SK-N-SH (cell line): ENCODE results near the gene PTPRG.

Experiments
- EP300 ChIP-seq, 2 experiments: IDR thresholded peaks; 2 replicates each; pipeline versions ENCODE4 v1.4.0 to v1.6.1; 2012; ENCODE audit warnings: borderline replicate concordance in 1 of 2, low read depth in 1 of 2, low read length in 1 of 2
- FOXJ3 ChIP-seq: sonication (generic); formaldehyde crosslinking; IDR thresholded peaks from 2 replicates; pipeline ENCODE4 v1.5.1; 2020; ENCODE audit warnings: mild to moderate bottlenecking, missing genetic modification reagents
- FOXM1 ChIP-seq: IDR thresholded peaks from 2 replicates; pipeline ENCODE4 v1.4.0; 2012; ENCODE audit warnings: low read depth, mild to moderate bottlenecking
- GABPA ChIP-seq: IDR thresholded peaks from 2 replicates; pipeline ENCODE4 v1.4.0; 2012; ENCODE audit warnings: low read depth, mild to moderate bottlenecking
- POLR2AphosphoS5 ChIP-seq: IDR thresholded peaks from 2 replicates; pipeline ENCODE4 v1.6.1; 2012; ENCODE audit warnings: low read depth, low read length
- REST ChIP-seq: IDR thresholded peaks from 2 replicates; pipeline ENCODE4 v1.6.1; 2012; ENCODE audit warnings: mild to moderate bottlenecking, low read depth, low read length, moderate library complexity
- RFX5 ChIP-seq: IDR thresholded peaks from 2 replicates; pipeline ENCODE4 v1.6.1; 2012; ENCODE audit warnings: mild to moderate bottlenecking, improper control_type of control experiment, low read length
- SIN3A ChIP-seq: IDR thresholded peaks from 2 replicates; pipeline ENCODE4 v1.6.1; 2012; ENCODE audit warnings: low read depth, mild to moderate bottlenecking, low read length, moderate library complexity, borderline replicate concordance
- YY1 ChIP-seq: IDR thresholded peaks from 2 replicates; pipeline ENCODE4 v1.4.0; 2012; ENCODE audit warnings: low read depth, mild to moderate bottlenecking
- TF ChIP-seq, protein P1 (sequence below): fragments of 200-600 bp; sonication (generic); IDR thresholded peaks from 2 replicates; pipeline ENCODE4 v1.6.1; 2017; ENCODE audit warnings: antibody characterized with exemption, mild to moderate bottlenecking, moderate library complexity

DNA sequence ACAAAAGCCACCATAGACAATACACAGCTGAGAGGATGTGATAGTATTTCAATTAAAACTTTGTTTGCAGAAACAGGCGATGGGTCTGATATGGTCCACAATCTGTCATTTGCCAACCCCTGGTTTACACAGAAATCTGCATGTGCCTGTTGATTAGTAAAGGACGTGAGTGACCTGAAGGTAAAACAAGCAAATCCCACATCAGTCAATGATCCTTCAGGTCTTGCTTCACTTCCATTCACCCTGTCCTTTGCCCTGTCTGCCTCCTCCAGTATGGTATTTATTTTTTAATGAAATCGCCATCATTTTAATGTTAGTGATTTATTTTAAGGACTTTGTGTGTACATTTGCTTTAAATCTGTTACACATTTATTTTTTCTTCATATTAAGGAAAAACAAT is 645.8 kb downstream of the PTPRG start:
- TF ChIP-seq, protein P1, sequence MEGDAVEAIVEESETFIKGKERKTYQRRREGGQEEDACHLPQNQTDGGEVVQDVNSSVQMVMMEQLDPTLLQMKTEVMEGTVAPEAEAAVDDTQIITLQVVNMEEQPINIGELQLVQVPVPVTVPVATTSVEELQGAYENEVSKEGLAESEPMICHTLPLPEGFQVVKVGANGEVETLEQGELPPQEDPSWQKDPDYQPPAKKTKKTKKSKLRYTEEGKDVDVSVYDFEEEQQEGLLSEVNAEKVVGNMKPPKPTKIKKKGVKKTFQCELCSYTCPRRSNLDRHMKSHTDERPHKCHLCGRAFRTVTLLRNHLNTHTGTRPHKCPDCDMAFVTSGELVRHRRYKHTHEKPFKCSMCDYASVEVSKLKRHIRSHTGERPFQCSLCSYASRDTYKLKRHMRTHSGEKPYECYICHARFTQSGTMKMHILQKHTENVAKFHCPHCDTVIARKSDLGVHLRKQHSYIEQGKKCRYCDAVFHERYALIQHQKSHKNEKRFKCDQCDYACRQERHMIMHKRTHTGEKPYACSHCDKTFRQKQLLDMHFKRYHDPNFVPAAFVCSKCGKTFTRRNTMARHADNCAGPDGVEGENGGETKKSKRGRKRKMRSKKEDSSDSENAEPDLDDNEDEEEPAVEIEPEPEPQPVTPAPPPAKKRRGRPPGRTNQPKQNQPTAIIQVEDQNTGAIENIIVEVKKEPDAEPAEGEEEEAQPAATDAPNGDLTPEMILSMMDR, result no peak
- no peak for TF ChIP-seq FOXJ3 (CRISPR knock-in tag)
- TF ChIP-seq EP300 (IDR thresholded peaks at IDR 0.05; ENCODE audit: borderline replicate concordance in 1 of 2, low read depth in 1 of 2, low read length in 1 of 2), result no peak
- TF ChIP-seq YY1, result no peak
- TF ChIP-seq SIN3A, result no peak
- TF ChIP-seq REST, result no peak
- TF ChIP-seq FOXM1, result no peak
- TF ChIP-seq RFX5, result no peak
- TF ChIP-seq POLR2AphosphoS5, result no peak
- TF ChIP-seq GABPA, result no peak
